K562 (cell line): Measurements from ENCODE around the gene SCYGR3. TPM values are rescaled to one million over a fixed set of nuclear protein-coding genes. Genes with fewer than 3 reads are reported as not detected.

Source experiments
- ATAC-seq: fragments of 200-7000 bp; cut with Tn5 transposase; 3 replicates; pipeline ENCODE4 v1.9.1; 2020; ENCODE audit warnings: moderate library complexity
- BruUV-seq: library from RNA; stranded (reverse); fragments of 400-500 nt; replicated peaks from 2 replicates; lab custom pipeline; 2021; lab: Mats Ljungman, UMichigan
- CTCF ChIA-PET: fragments of 300-600 bp; formaldehyde crosslinking; extraction: SDS; loops from one replicate; lab custom pipeline; 2021; ENCODE audit warnings: low intra/inter-chr PET ratio; lab: Yijun Ruan, JAX
- POLR2A ChIA-PET: fragments of 300-600, 350-650 bp; sonication (Branson Sonifier 250); formaldehyde crosslinking; extraction: SDS; loops from one replicate; lab custom pipeline; 2021; ENCODE audit warnings: antibody characterized with exemption, inconsistent platforms; lab: Yijun Ruan, JAX
- DNase-seq, 4 experiments: peaks; one replicate each; pipeline versions ENCODE4 v3.0.0 to v3.0.0-alpha.2; 2011 to 2018; ENCODE audit warnings: low spot score in 3 of 4, mixed read lengths in 3 of 4; ENCODE audit errors: extremely low read depth in 1 of 4
- FAIRE-seq: peaks from 2 replicates; lab custom pipeline; 2011; peaks lifted over from hg19 to GRCh38; lab: Jason Lieb, UNC
- H2AFZ ChIP-seq: 2 replicates; pipeline ENCODE4 v1.6.0; 2011; ENCODE audit warnings: low read depth, low read length, control low read depth, inconsistent platforms
- H3K27ac ChIP-seq: fragments of 200-600 bp; 3 replicates; pipeline ENCODE4 v1.8.0; 2011; ENCODE audit warnings: low read depth, mild to moderate bottlenecking, control low read depth, inconsistent platforms, low read length, moderate library complexity, mixed read lengths; ENCODE audit errors: extremely low read depth
- H3K27me3 ChIP-seq, 2 experiments: fragments of 300-600 bp in 1 of 2; 2 replicates in 1 of 2; 3 replicates in 1 of 2; pipeline versions ENCODE4 v1.6.0 to v1.8.0; 2011; ENCODE audit warnings: inconsistent platforms in 2 of 2, low read length in 2 of 2, mild to moderate bottlenecking in 1 of 2, mixed read lengths in 1 of 2, moderate library complexity in 1 of 2; ENCODE audit not compliant: control insufficient read depth in 2 of 2, insufficient read depth in 2 of 2
- H3K36me3 ChIP-seq: fragments of 300-600 bp; 3 replicates; pipeline ENCODE4 v1.8.0; 2011; ENCODE audit warnings: mild to moderate bottlenecking, low read length, inconsistent platforms; ENCODE audit not compliant: control insufficient read depth, insufficient read depth
- H3K4me1 ChIP-seq, 2 experiments: fragments of 200-600 bp in 1 of 2; replicated peaks in 1 of 2; 2 replicates in 1 of 2; 3 replicates in 1 of 2; pipeline versions ENCODE4 v1.5.1 to v1.8.0; 2011; ENCODE audit warnings: inconsistent platforms in 2 of 2, low read length in 2 of 2, mild to moderate bottlenecking in 1 of 2, mixed read lengths in 1 of 2, moderate library complexity in 1 of 2; ENCODE audit not compliant: control insufficient read depth in 2 of 2, insufficient read depth in 2 of 2
- H3K4me2 ChIP-seq: 2 replicates; pipeline ENCODE4 v1.6.1; 2011; ENCODE audit warnings: low read length, control low read depth, inconsistent platforms, mixed read lengths; ENCODE audit not compliant: insufficient read depth
- H3K4me3 ChIP-seq: fragments of 200-600 bp; sonication (generic), shearing (Covaris generic); 2 replicates; pipeline ENCODE4 v1.5.1; 2016; ENCODE audit warnings: control low read depth, inconsistent platforms
- H3K79me2 ChIP-seq: fragments of 200-600 bp; 3 replicates; pipeline ENCODE4 v1.8.0; 2011; ENCODE audit warnings: low read length, inconsistent platforms; ENCODE audit not compliant: control insufficient read depth, insufficient read depth
- H3K9ac ChIP-seq, 2 experiments: 2 replicates each; pipeline versions ENCODE4 v1.6.0 to v1.6.1; 2011; ENCODE audit warnings: low read depth in 2 of 2, low read length in 2 of 2, control low read depth in 1 of 2, inconsistent platforms in 1 of 2, mild to moderate bottlenecking in 1 of 2, mixed read lengths in 1 of 2; ENCODE audit not compliant: insufficient read depth in 1 of 2
- H3K9me1 ChIP-seq: one replicate; pipeline ENCODE4 v1.6.0; 2011; ENCODE audit warnings: inconsistent platforms, mild to moderate bottlenecking, low read length, moderate library complexity; ENCODE audit not compliant: control insufficient read depth, insufficient read depth
- H3K9me3 ChIP-seq: replicated peaks from 2 replicates; pipeline ENCODE4 v1.5.1; 2011; ENCODE audit warnings: low read depth, low read length, inconsistent platforms; ENCODE audit not compliant: control insufficient read depth, insufficient read depth
- H4K20me1 ChIP-seq: replicated peaks from 2 replicates; pipeline ENCODE4 v1.6.1; 2011; ENCODE audit warnings: low read length, inconsistent platforms, mixed read lengths; ENCODE audit not compliant: control insufficient read depth, insufficient read depth
- ARID4B ChIP-seq: sonication (generic); formaldehyde crosslinking; IDR thresholded peaks from 2 replicates; pipeline ENCODE4 v1.8.0; 2022; ENCODE audit warnings: mild to moderate bottlenecking, missing genetic modification reagents
- MLX ChIP-seq, 2 experiments: fragments of 450-650 bp in 1 of 2; sonication (generic) in 1 of 2; formaldehyde crosslinking; conservative IDR thresholded peaks; 2 replicates each; pipeline versions ENCODE4 v1.4.0 to v1.8.1; 2020 to 2022; ENCODE audit warnings: mild to moderate bottlenecking in 1 of 2, missing genetic modification reagents in 1 of 2
- WGBS: fragments of 100-300 bp; shearing (Covaris generic); methylation state at CpG from one replicate; pipeline ENCODE4 v1.1.6; 2016; ENCODE audit warnings: low coverage, mixed read lengths; ENCODE audit not compliant: insufficient coverage; ENCODE audit errors: missing lambda C conversion rate; 5-methylcytosine and 5-hydroxymethylcytosine counted together
- in situ Hi-C: fragments of 300-500 bp; cut with MboI; formaldehyde crosslinking; loops from 4 replicates; pipeline ENCODE4 v1.15.0; 2018; ENCODE audit warnings: inconsistent platforms, mixed read lengths
- intact Hi-C: fragments of 100-400 bp; cut with micrococcal nuclease; formaldehyde crosslinking; loops from 2 replicates; pipeline ENCODE4 v1.14.2; 2022
- polyA plus RNA-seq, 8 experiments: library from polyadenylated mRNA; depleted of rRNA in 4 of 8; stranded (reverse) in 5 of 8; unstranded in 3 of 8; fragments of >200 nt; fragmentation: Nextera tagmentation in 2 of 8; fragmentation: Illumina TruSeq in 1 of 8; extraction: Ambion mirVana in 2 of 8; extraction: Trizol in 1 of 8; gene quantifications; 2 replicates each; pipeline versions ENCODE4 v1.2.1 to v1.2.3, GENCODE V29; 2011 to 2014; ENCODE audit warnings: inconsistent platforms in 1 of 8, missing spikeins in 1 of 8
- total RNA-seq, 7 experiments: library from RNA; depleted of rRNA in 6 of 7; stranded (reverse); fragments of >200 nt in 6 of 7; fragmentation: Illumina TruSeq in 2 of 7; extraction: Trizol in 2 of 7; gene quantifications; 2 replicates each; pipeline versions ENCODE4 v1.2.1 to v1.2.3, GENCODE V29; 2011 to 2021; ENCODE audit warnings: low replicate concordance in 1 of 7

SCYGR3 gene
- total and polyA plus RNA-seq, 9 of the 15 experiments (the other 6 are each of a cell fraction or from before 2014, with no cell fraction given), result not detected

- no peak overlapping the region for H3K4me3 ChIP-seq
- no peaks in the 10 kb centered on the region for H3K79me2 ChIP-seq
- no peaks in the 10 kb centered on the region for H3K9me3 ChIP-seq
- H3K9ac ChIP-seq, result no peak overlapping the region
- ChIA-PET CTCF (no interaction called here), POLR2A (no interaction called here)
- no peak overlapping the region for H3K27ac ChIP-seq
- ATAC-seq (no peak), FAIRE-seq (no peak), DNase-seq (no peak)
- WGBS, result 12% methylated on average over 3 of the region's 3 CpGs
- peaks cover 0 to 22% of the 10 kb centered on the region in 2 experiments; a peak in 2 of 5 replicates for H3K27me3 ChIP-seq
- no peak overlapping the region for H2AFZ ChIP-seq
- no TSS peak for BruUV-seq
- peak overlapping the region; percentile 66; the same call in 1 of the 2 replicates for H3K4me2 ChIP-seq
- intact Hi-C loops, result no loop called here
- no peaks in the 10 kb centered on the region for H4K20me1 ChIP-seq
- no peaks in the 10 kb centered on the region for H3K4me1 ChIP-seq
- TF ChIP-seq MLX (CRISPR knock-in tag; conservative IDR thresholded peaks at IDR 0.05) (no peak), ARID4B (CRISPR knock-in tag) (no peak)
- H3K9me1 ChIP-seq, result no peaks in the 10 kb centered on the region
- no peaks in the 10 kb centered on the region for H3K36me3 ChIP-seq
- in situ Hi-C loops, result no loop called here
Measured at GRCh38 chr2:227602358-227602757, 12.3 kb downstream of the SCYGR3 start.
